ENCODE results near the gene BTN2A1. TPM values are rescaled to one million over a fixed set of nuclear protein-coding genes. Genes with fewer than 3 reads are reported as not detected.
"Not testable (repeated sequence)": the region's sequence is repeated elsewhere in the genome, so short reads cannot be mapped to it uniquely, and the experiment has no call there.

BTN2A1 gene
- total RNA-seq, 1 donor from 2014 or later: 28.7 TPM

GRCh38 chr6:26412954-26413353, 44.8 kb upstream of the BTN2A1 start:
- DNase-seq (ENCODE audit: low spot score): no peak
- no peaks in the 10 kb centered on the region for H3K9me3 Mint-ChIP-seq (ENCODE audit: unreplicated experiment)
- H3K27ac Mint-ChIP-seq (ENCODE audit: unreplicated experiment): no peak overlapping the region
- H3K4me3 Mint-ChIP-seq (ENCODE audit: unreplicated experiment): no peak overlapping the region
- H3K4me1 Mint-ChIP-seq (ENCODE audit: unreplicated experiment): peaks cover 29% of the 10 kb centered on the region
- peaks cover 8% of the 10 kb centered on the region for H3K36me3 Mint-ChIP-seq (ENCODE audit: low read depth, unreplicated experiment)
- peaks cover 2% of the 10 kb centered on the region for H3K27me3 Mint-ChIP-seq (ENCODE audit: unreplicated experiment)
- TF ChIP-seq CTCF (IDR thresholded peaks at IDR 0.05; ENCODE audit: unreplicated experiment): no peak

- Mint-ChIP-seq H3K9me3 (ENCODE audit: unreplicated experiment) (peaks cover 3% of the 10 kb centered on the region), H3K36me3 (ENCODE audit: low read depth, unreplicated experiment) (peaks cover 8% of the 10 kb centered on the region)
These were observed 43.5 kb upstream of the BTN2A1 start for GRCh38 chr6:26414281-26414680.

GRCh38 chr6:26415036-26415614, 42.6 kb upstream of the BTN2A1 start:
- no peak overlapping the region for H3K27ac Mint-ChIP-seq (ENCODE audit: unreplicated experiment)
- H3K9me3 Mint-ChIP-seq (ENCODE audit: unreplicated experiment): peaks cover 3% of the 10 kb centered on the region
- peaks cover 2% of the 10 kb centered on the region for H3K27me3 Mint-ChIP-seq (ENCODE audit: unreplicated experiment)
- no peak overlapping the region for H3K4me3 Mint-ChIP-seq (ENCODE audit: unreplicated experiment)
- H3K36me3 Mint-ChIP-seq (ENCODE audit: low read depth, unreplicated experiment): peaks cover 8% of the 10 kb centered on the region
- peaks cover 19% of the 10 kb centered on the region for H3K4me1 Mint-ChIP-seq (ENCODE audit: unreplicated experiment)
- no peak for DNase-seq (ENCODE audit: low spot score)
- no peak for TF ChIP-seq CTCF (IDR thresholded peaks at IDR 0.05; ENCODE audit: unreplicated experiment)

More at GRCh38 chr6:26414281-26414680, 43.5 kb upstream of the BTN2A1 start:
- no peak for DNase-seq (ENCODE audit: low spot score)
- no peak for TF ChIP-seq CTCF (IDR thresholded peaks at IDR 0.05; ENCODE audit: unreplicated experiment)
- peaks cover 2% of the 10 kb centered on the region for H3K27me3 Mint-ChIP-seq (ENCODE audit: unreplicated experiment)
- H3K4me1 Mint-ChIP-seq (ENCODE audit: unreplicated experiment): peaks cover 28% of the 10 kb centered on the region
- no peak overlapping the region for H3K27ac Mint-ChIP-seq (ENCODE audit: unreplicated experiment)
- H3K4me3 Mint-ChIP-seq (ENCODE audit: unreplicated experiment): no peak overlapping the region

GRCh38 chr6:26415791-26416190, 42.0 kb upstream of the BTN2A1 start:
- no peak overlapping the region for H3K27ac Mint-ChIP-seq (ENCODE audit: unreplicated experiment)
- no peak for DNase-seq (ENCODE audit: low spot score)
- H3K4me1 Mint-ChIP-seq (ENCODE audit: unreplicated experiment): peaks cover 19% of the 10 kb centered on the region
- H3K9me3 Mint-ChIP-seq (ENCODE audit: unreplicated experiment): peaks cover 3% of the 10 kb centered on the region
- H3K27me3 Mint-ChIP-seq (ENCODE audit: unreplicated experiment): peaks cover 2% of the 10 kb centered on the region
- H3K36me3 Mint-ChIP-seq (ENCODE audit: low read depth, unreplicated experiment): peaks cover 8% of the 10 kb centered on the region
- TF ChIP-seq CTCF (IDR thresholded peaks at IDR 0.05; ENCODE audit: unreplicated experiment): no peak
- H3K4me3 Mint-ChIP-seq (ENCODE audit: unreplicated experiment): no peak overlapping the region

- no peak for TF ChIP-seq CTCF (IDR thresholded peaks at IDR 0.05; ENCODE audit: unreplicated experiment)
- H3K4me1 Mint-ChIP-seq (ENCODE audit: unreplicated experiment): peaks cover 19% of the 10 kb centered on the region
- peaks cover 8% of the 10 kb centered on the region for H3K36me3 Mint-ChIP-seq (ENCODE audit: low read depth, unreplicated experiment)
- no peak for DNase-seq (ENCODE audit: low spot score)
- H3K27ac Mint-ChIP-seq (ENCODE audit: unreplicated experiment): no peak overlapping the region
- peaks cover 3% of the 10 kb centered on the region for H3K9me3 Mint-ChIP-seq (ENCODE audit: unreplicated experiment)
- H3K27me3 Mint-ChIP-seq (ENCODE audit: unreplicated experiment): peaks cover 2% of the 10 kb centered on the region
- H3K4me3 Mint-ChIP-seq (ENCODE audit: unreplicated experiment): no peak overlapping the region
These were observed 41.5 kb upstream of the BTN2A1 start for GRCh38 chr6:26416288-26416687.

GRCh38 chr6:26418077-26418476, 39.7 kb upstream of the BTN2A1 start:
- H3K27ac Mint-ChIP-seq (ENCODE audit: unreplicated experiment): not testable (repeated sequence)

GRCh38 chr6:26418795-26419194, 39.0 kb upstream of the BTN2A1 start:
- DNase-seq (ENCODE audit: low spot score); H3K27ac Mint-ChIP-seq (ENCODE audit: unreplicated experiment); H3K4me1 Mint-ChIP-seq (ENCODE audit: unreplicated experiment); H3K27me3 Mint-ChIP-seq (ENCODE audit: unreplicated experiment); H3K4me3 Mint-ChIP-seq (ENCODE audit: unreplicated experiment); H3K9me3 Mint-ChIP-seq (ENCODE audit: unreplicated experiment): not testable (repeated sequence)
- peaks cover 14% of the 10 kb centered on the region for H3K36me3 Mint-ChIP-seq (ENCODE audit: low read depth, unreplicated experiment)

More at GRCh38 chr6:26418077-26418476, 39.7 kb upstream of the BTN2A1 start:
- not testable (repeated sequence) for H3K4me3 Mint-ChIP-seq (ENCODE audit: unreplicated experiment); H3K4me1 Mint-ChIP-seq (ENCODE audit: unreplicated experiment); H3K9me3 Mint-ChIP-seq (ENCODE audit: unreplicated experiment); DNase-seq (ENCODE audit: low spot score); H3K27me3 Mint-ChIP-seq (ENCODE audit: unreplicated experiment)
- H3K36me3 Mint-ChIP-seq (ENCODE audit: low read depth, unreplicated experiment): peaks cover 11% of the 10 kb centered on the region
